HAP-1 (cell line): Measurements from ENCODE around the gene RNF207.

Source experiments
- DNase-seq, 2 experiments: peaks; one replicate each; pipeline ENCODE4 v3.0.0-alpha.2; 2016 to 2020; ENCODE audit warnings: low spot score in 2 of 2
- H3K27me3 ChIP-seq: fragments of 250-450 bp; sonication (Bioruptor Pico); 2 replicates; pipeline ENCODE4 v1.5.1; 2020; ENCODE audit warnings: low read depth, mild to moderate bottlenecking, moderate library complexity
- H3K36me3 ChIP-seq: fragments of 250-450 bp; sonication (Bioruptor Pico); replicated peaks from 2 replicates; pipeline ENCODE4 v1.5.1; 2020; ENCODE audit warnings: mild to moderate bottlenecking
- H3K4me1 ChIP-seq: fragments of 250-450 bp; sonication (Bioruptor Pico); 2 replicates; pipeline ENCODE4 v1.5.1; 2020; ENCODE audit warnings: mild to moderate bottlenecking
- H3K4me3 ChIP-seq: fragments of 250-450 bp; sonication (Bioruptor Pico); 2 replicates; pipeline ENCODE4 v1.5.1; 2020; ENCODE audit warnings: mild to moderate bottlenecking, moderate library complexity
- H3K9me3 ChIP-seq: fragments of 250-450 bp; sonication (Bioruptor Pico); 2 replicates; pipeline ENCODE4 v1.5.1; 2020; ENCODE audit warnings: mild to moderate bottlenecking, moderate library complexity
- in situ Hi-C: fragments of 300-500 bp; cut with MboI; formaldehyde crosslinking; loops from 3 replicates; pipeline ENCODE4 v1.14.3; 2020; ENCODE audit warnings: low sequenced_read_pairs, inconsistent platforms, mixed read lengths

Gene RNF207

GRCh38 chr1:6260433-6260934 lies 54.6 kb downstream of the RNF207 start:
- in situ Hi-C loops = no loop called here
- DNase-seq = peak in 1 of 2 experiments; percentile 61

GRCh38 chr1:6260961-6261614 lies 55.2 kb downstream of the RNF207 start, which contains the start of gene GPR153:
TSS of gene GPR153 (minus strand) at chr1:6261098. CDS start at chr1:6254905, 6,193 bp downstream.
- Histone ChIP-seq H3K36me3 (no peaks in the 10 kb centered on the region; the same call in 1 of the 2 replicates), H3K9me3 (no peaks in the 10 kb centered on the region), H3K4me3 (peak within 1 kb of the TSS; percentile 53), H3K4me1 (peaks cover 4% of the 10 kb centered on the region), H3K27me3 (no peaks in the 10 kb centered on the region)
- peak in 1 of 2 experiments; percentile 57 for DNase-seq
- in situ Hi-C loops = no loop called here

More at GRCh38 chr1:6260433-6260934, 54.6 kb downstream of the RNF207 start:
- H3K27me3 ChIP-seq = no peaks in the 10 kb centered on the region
- no peaks in the 10 kb centered on the region; the same call in 1 of the 2 replicates for H3K36me3 ChIP-seq
- H3K4me3 ChIP-seq = peak overlapping the region; percentile 53
- H3K9me3 ChIP-seq = no peaks in the 10 kb centered on the region
- H3K4me1 ChIP-seq = peaks cover 4% of the 10 kb centered on the region

GRCh38 chr1:6261615-6261995 lies 55.7 kb downstream of the RNF207 start:
- H3K4me1 ChIP-seq = peaks cover 4% of the 10 kb centered on the region
- DNase-seq = peak in 1 of 2 experiments; percentile 46
- in situ Hi-C loops = no loop called here

GRCh38 chr1:6262555-6263420 lies 56.9 kb downstream of the RNF207 start:
- Histone ChIP-seq H3K4me3 (no peak overlapping the region), H3K4me1 (peaks cover 4% of the 10 kb centered on the region), H3K36me3 (no peaks in the 10 kb centered on the region; the same call in 1 of the 2 replicates), H3K9me3 (no peaks in the 10 kb centered on the region), H3K27me3 (no peaks in the 10 kb centered on the region)
- DNase-seq = no peak
- in situ Hi-C loops = no loop called here

More at GRCh38 chr1:6261615-6261995, 55.7 kb downstream of the RNF207 start:
- H3K9me3 ChIP-seq = no peaks in the 10 kb centered on the region
- peak overlapping the region; percentile 24; the same call in 1 of the 2 replicates for H3K4me3 ChIP-seq
- no peaks in the 10 kb centered on the region for H3K27me3 ChIP-seq
- no peaks in the 10 kb centered on the region; the same call in 1 of the 2 replicates for H3K36me3 ChIP-seq

- no peaks in the 10 kb centered on the region for H3K9me3 ChIP-seq
- H3K36me3 ChIP-seq = no peaks in the 10 kb centered on the region; the same call in 1 of the 2 replicates
- no peaks in the 10 kb centered on the region for H3K27me3 ChIP-seq
- no peak for DNase-seq
- no peak overlapping the region for H3K4me3 ChIP-seq
- in situ Hi-C loops = no loop called here
- peaks cover 4% of the 10 kb centered on the region for H3K4me1 ChIP-seq
Observed at GRCh38 chr1:6263716-6264115, 57.8 kb downstream of the RNF207 start.

GRCh38 chr1:6265151-6265550 lies 59.2 kb downstream of the RNF207 start:
- Histone ChIP-seq H3K4me3 (no peak overlapping the region), H3K4me1 (no peaks in the 10 kb centered on the region), H3K9me3 (no peaks in the 10 kb centered on the region), H3K36me3 (no peaks in the 10 kb centered on the region; the same call in 1 of the 2 replicates), H3K27me3 (no peaks in the 10 kb centered on the region)
- in situ Hi-C loops = no loop called here
- DNase-seq = no peak

GRCh38 chr1:6266641-6267040 lies 60.7 kb downstream of the RNF207 start:
- no peak for DNase-seq
- Histone ChIP-seq H3K9me3 (no peaks in the 10 kb centered on the region), H3K4me3 (no peak overlapping the region), H3K36me3 (no peaks in the 10 kb centered on the region; the same call in 1 of the 2 replicates), H3K4me1 (no peaks in the 10 kb centered on the region), H3K27me3 (no peaks in the 10 kb centered on the region)
- in situ Hi-C loops = no loop called here

- in situ Hi-C loops = no loop called here
- Histone ChIP-seq H3K36me3 (peaks cover 1% of the 10 kb centered on the region), H3K4me3 (no peak overlapping the region), H3K27me3 (no peaks in the 10 kb centered on the region), H3K4me1 (no peaks in the 10 kb centered on the region), H3K9me3 (no peaks in the 10 kb centered on the region)
- DNase-seq = no peak
Observed at GRCh38 chr1:6267686-6268322, 61.9 kb downstream of the RNF207 start.

- DNase-seq = no peak
- Histone ChIP-seq H3K27me3 (no peaks in the 10 kb centered on the region), H3K36me3 (peaks cover 5% of the 10 kb centered on the region), H3K4me3 (no peak overlapping the region), H3K4me1 (no peaks in the 10 kb centered on the region), H3K9me3 (no peaks in the 10 kb centered on the region)
- in situ Hi-C loops = no loop called here
Observed at GRCh38 chr1:6268415-6268814, 62.5 kb downstream of the RNF207 start.

- Histone ChIP-seq H3K36me3 (peaks cover 10% of the 10 kb centered on the region), H3K4me1 (no peaks in the 10 kb centered on the region), H3K4me3 (no peak overlapping the region), H3K27me3 (no peaks in the 10 kb centered on the region), H3K9me3 (no peaks in the 10 kb centered on the region)
- in situ Hi-C loops = no loop called here
- DNase-seq = no peak
Observed at GRCh38 chr1:6269296-6269695, 63.4 kb downstream of the RNF207 start.

- H3K36me3 ChIP-seq = peaks cover 10% of the 10 kb centered on the region
Observed at GRCh38 chr1:6269720-6270400, 63.9 kb downstream of the RNF207 start.

GRCh38 chr1:6270401-6270800 lies 64.5 kb downstream of the RNF207 start:
- DNase-seq = no peak
- Histone ChIP-seq H3K27me3 (no peaks in the 10 kb centered on the region), H3K4me1 (no peaks in the 10 kb centered on the region), H3K9me3 (no peaks in the 10 kb centered on the region), H3K4me3 (no peak overlapping the region), H3K36me3 (peaks cover 10% of the 10 kb centered on the region)
- in situ Hi-C loops = no loop called here

More at GRCh38 chr1:6269720-6270400, 63.9 kb downstream of the RNF207 start:
- Histone ChIP-seq H3K9me3 (no peaks in the 10 kb centered on the region), H3K4me1 (no peaks in the 10 kb centered on the region), H3K4me3 (no peak overlapping the region), H3K27me3 (no peaks in the 10 kb centered on the region)
- no peak for DNase-seq
- in situ Hi-C loops = no loop called here
